SK-N-SH (cell line): ENCODE measurements around the gene HDAC4.

Experiments
- CTCF ChIP-seq: fragments of 200-600 bp; sonication (generic); IDR thresholded peaks from 2 replicates; pipeline ENCODE4 v1.6.1; 2017; ENCODE audit warnings: antibody characterized with exemption, mild to moderate bottlenecking, moderate library complexity
- ELF1 ChIP-seq: IDR thresholded peaks from 2 replicates; pipeline ENCODE4 v1.4.0; 2012
- EP300 ChIP-seq, 2 experiments: IDR thresholded peaks; 2 replicates each; pipeline versions ENCODE4 v1.4.0 to v1.6.1; 2012; ENCODE audit warnings: borderline replicate concordance in 1 of 2, low read depth in 1 of 2, low read length in 1 of 2
- EZH2phosphoT487 ChIP-seq: fragments of 200-600 bp; sonication (generic); IDR thresholded peaks from 2 replicates; pipeline ENCODE4 v1.6.1; 2017; ENCODE audit warnings: low read depth, mixed run types, mild to moderate bottlenecking, antibody characterized with exemption, moderate library complexity, borderline replicate concordance
- FOXM1 ChIP-seq: IDR thresholded peaks from 2 replicates; pipeline ENCODE4 v1.4.0; 2012; ENCODE audit warnings: low read depth, mild to moderate bottlenecking
- MAX ChIP-seq: IDR thresholded peaks from 2 replicates; pipeline ENCODE4 v1.4.0; 2012; ENCODE audit warnings: low read depth
- POLR2AphosphoS5 ChIP-seq: IDR thresholded peaks from 2 replicates; pipeline ENCODE4 v1.6.1; 2012; ENCODE audit warnings: low read depth, low read length
- RAD21 ChIP-seq: IDR thresholded peaks from 2 replicates; pipeline ENCODE4 v1.6.1; 2012; ENCODE audit warnings: mild to moderate bottlenecking, low read length
- RCOR1 ChIP-seq: fragments of 150-350 bp; IDR thresholded peaks from 2 replicates; pipeline ENCODE4 v1.6.1; 2017; ENCODE audit warnings: antibody characterized with exemption, low read length
- USF2 ChIP-seq: fragments of 150-350 bp; IDR thresholded peaks from 2 replicates; pipeline ENCODE4 v1.6.1; 2017; ENCODE audit warnings: antibody characterized with exemption, low read length, low read depth, borderline replicate concordance
- ZBTB33 ChIP-seq: IDR thresholded peaks from 2 replicates; pipeline ENCODE4 v1.4.0; 2012; ENCODE audit warnings: low read depth, borderline replicate concordance

- TF ChIP-seq FOXM1: no peak
- TF ChIP-seq EP300 (IDR thresholded peaks at IDR 0.05; ENCODE audit: borderline replicate concordance in 1 of 2, low read depth in 1 of 2, low read length in 1 of 2): no peak
- TF ChIP-seq RCOR1: no peak
- TF ChIP-seq USF2: no peak
- TF ChIP-seq ELF1: no peak
- TF ChIP-seq CTCF: no peak
- TF ChIP-seq EZH2phosphoT487: no peak
- no peak for TF ChIP-seq ZBTB33
- no peak for TF ChIP-seq POLR2AphosphoS5
- no peak for TF ChIP-seq MAX
- no peak for TF ChIP-seq RAD21
Measured at GRCh38 chr2:239312741-239313667, 87.8 kb downstream of the HDAC4 start.
